T-helper 2 cell treated with Interferon-gamma antibody and Interleukin-4, amounts not matched to agents 5 μg/mL and 100 μg/mL, for 36 hours (primary cell): Measurements from ENCODE around the gene PRKAR1B.

Experiments
- DNase-seq: peaks from one replicate; pipeline ENCODE4 v3.0.0; 2021; ENCODE audit warnings: low spot score
- H3K27ac Mint-ChIP-seq: one replicate; pipeline ENCODE4 v1.8.0; 2021; ENCODE audit warnings: mild to moderate bottlenecking, mixed read lengths
- H3K27me3 Mint-ChIP-seq: one replicate; pipeline ENCODE4 v1.8.0; 2021; ENCODE audit warnings: low read depth, mixed read lengths
- H3K36me3 Mint-ChIP-seq: one replicate; pipeline ENCODE4 v1.8.0; 2021; ENCODE audit warnings: low read depth, mixed read lengths
- H3K4me1 Mint-ChIP-seq: one replicate; pipeline ENCODE4 v1.8.0; 2021; ENCODE audit warnings: low read depth, mixed read lengths
- H3K4me3 Mint-ChIP-seq: one replicate; pipeline ENCODE4 v1.8.0; 2022; ENCODE audit warnings: mild to moderate bottlenecking, moderate library complexity, mixed read lengths
- H3K9me3 Mint-ChIP-seq: one replicate; pipeline ENCODE4 v1.8.0; 2021; ENCODE audit warnings: mixed read lengths

Gene PRKAR1B

GRCh38 chr7:591856-592628, 135.0 kb downstream of the PRKAR1B start:
- H3K9me3 Mint-ChIP-seq, result peaks cover 11% of the 10 kb centered on the region
- H3K27me3 Mint-ChIP-seq, result no peaks in the 10 kb centered on the region
- H3K27ac Mint-ChIP-seq, result no peak overlapping the region
- peaks cover 10% of the 10 kb centered on the region for H3K4me1 Mint-ChIP-seq
- H3K4me3 Mint-ChIP-seq, result no peak overlapping the region
- DNase-seq, result no peak
- H3K36me3 Mint-ChIP-seq, result peaks cover 33% of the 10 kb centered on the region

GRCh38 chr7:590731-591551, 136.1 kb downstream of the PRKAR1B start:
- H3K4me1 Mint-ChIP-seq, result peaks cover 13% of the 10 kb centered on the region
- peaks cover 39% of the 10 kb centered on the region for H3K36me3 Mint-ChIP-seq
- no peaks in the 10 kb centered on the region for H3K27me3 Mint-ChIP-seq
- H3K9me3 Mint-ChIP-seq, result peaks cover 18% of the 10 kb centered on the region
- no peak for DNase-seq
- no peak overlapping the region for H3K27ac Mint-ChIP-seq
- H3K4me3 Mint-ChIP-seq, result no peak overlapping the region

- Mint-ChIP-seq H3K9me3 (peaks cover 24% of the 10 kb centered on the region), H3K27me3 (no peaks in the 10 kb centered on the region), H3K36me3 (peaks cover 39% of the 10 kb centered on the region), H3K4me3 (no peak overlapping the region), H3K4me1 (peaks cover 21% of the 10 kb centered on the region), H3K27ac (no peak overlapping the region)
- DNase-seq, result no peak
Measured at GRCh38 chr7:589781-590575, 137.1 kb downstream of the PRKAR1B start.

- Mint-ChIP-seq H3K4me1 (peaks cover 31% of the 10 kb centered on the region), H3K27ac (no peak overlapping the region), H3K27me3 (no peaks in the 10 kb centered on the region), H3K9me3 (peaks cover 24% of the 10 kb centered on the region), H3K4me3 (no peak overlapping the region), H3K36me3 (peaks cover 52% of the 10 kb centered on the region)
- no peak for DNase-seq
Measured at GRCh38 chr7:587767-588166, 139.3 kb downstream of the PRKAR1B start.

GRCh38 chr7:586494-586893, 140.6 kb downstream of the PRKAR1B start:
- H3K9me3 Mint-ChIP-seq, result peaks cover 24% of the 10 kb centered on the region
- H3K27ac Mint-ChIP-seq, result peak overlapping the region; percentile 98
- peaks cover 31% of the 10 kb centered on the region for H3K4me1 Mint-ChIP-seq
- H3K36me3 Mint-ChIP-seq, result peaks cover 52% of the 10 kb centered on the region
- no peak overlapping the region for H3K4me3 Mint-ChIP-seq
- no peak for DNase-seq
- no peaks in the 10 kb centered on the region for H3K27me3 Mint-ChIP-seq

- H3K36me3 Mint-ChIP-seq, result peaks cover 52% of the 10 kb centered on the region
- no peak for DNase-seq
- H3K27ac Mint-ChIP-seq, result peak overlapping the region; percentile 98
- H3K9me3 Mint-ChIP-seq, result peaks cover 24% of the 10 kb centered on the region
- H3K27me3 Mint-ChIP-seq, result no peaks in the 10 kb centered on the region
- peak overlapping the region; percentile 54 for H3K4me3 Mint-ChIP-seq
- peaks cover 31% of the 10 kb centered on the region for H3K4me1 Mint-ChIP-seq
Measured at GRCh38 chr7:585873-586272, 141.2 kb downstream of the PRKAR1B start.

GRCh38 chr7:585229-585711, 141.8 kb downstream of the PRKAR1B start:
- peaks cover 24% of the 10 kb centered on the region for H3K9me3 Mint-ChIP-seq
- DNase-seq, result peak; percentile 81
- peak overlapping the region; percentile 54 for H3K4me3 Mint-ChIP-seq
- H3K27me3 Mint-ChIP-seq, result no peaks in the 10 kb centered on the region
- H3K36me3 Mint-ChIP-seq, result peaks cover 52% of the 10 kb centered on the region
- H3K4me1 Mint-ChIP-seq, result peaks cover 31% of the 10 kb centered on the region
- peak overlapping the region; percentile 98 for H3K27ac Mint-ChIP-seq

DNA sequence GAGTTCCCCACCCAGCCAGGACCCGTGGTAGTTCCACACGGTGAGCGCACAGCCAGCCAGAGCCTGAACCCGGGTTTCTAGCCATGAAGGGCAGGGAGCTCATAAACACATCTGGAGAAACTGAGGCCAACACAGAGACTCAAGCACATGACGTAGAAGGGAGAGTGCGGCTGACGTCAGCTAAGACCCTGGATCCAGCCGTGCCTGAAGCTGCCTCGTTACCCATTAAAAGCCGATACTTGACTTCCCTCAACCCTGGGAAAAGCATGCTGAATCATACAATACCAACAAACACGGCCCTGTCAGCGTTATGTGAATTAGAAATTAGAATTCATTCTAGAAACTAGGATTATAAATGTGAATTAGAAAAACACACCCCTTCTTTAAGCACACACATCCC, 142.3 kb downstream of the PRKAR1B start:
- H3K4me3 Mint-ChIP-seq, result peak overlapping the region; percentile 92
- DNase-seq, result no peak
- H3K27ac Mint-ChIP-seq, result peak overlapping the region; percentile 98
- H3K27me3 Mint-ChIP-seq, result no peaks in the 10 kb centered on the region
- H3K4me1 Mint-ChIP-seq, result peaks cover 31% of the 10 kb centered on the region
- H3K9me3 Mint-ChIP-seq, result peaks cover 24% of the 10 kb centered on the region
- peaks cover 51% of the 10 kb centered on the region for H3K36me3 Mint-ChIP-seq

GRCh38 chr7:584122-584465, 143.0 kb downstream of the PRKAR1B start:
- peak; percentile 89 for DNase-seq
- H3K9me3 Mint-ChIP-seq, result peaks cover 24% of the 10 kb centered on the region
- peaks cover 48% of the 10 kb centered on the region for H3K36me3 Mint-ChIP-seq
- peaks cover 31% of the 10 kb centered on the region for H3K4me1 Mint-ChIP-seq
- peak overlapping the region; percentile 98 for H3K27ac Mint-ChIP-seq
- no peaks in the 10 kb centered on the region for H3K27me3 Mint-ChIP-seq
- H3K4me3 Mint-ChIP-seq, result peak overlapping the region; percentile 92

- DNase-seq, result no peak
- peaks cover 18% of the 10 kb centered on the region for H3K9me3 Mint-ChIP-seq
- peaks cover 31% of the 10 kb centered on the region for H3K4me1 Mint-ChIP-seq
- H3K36me3 Mint-ChIP-seq, result peaks cover 42% of the 10 kb centered on the region
- H3K4me3 Mint-ChIP-seq, result peak overlapping the region; percentile 92
- H3K27me3 Mint-ChIP-seq, result no peaks in the 10 kb centered on the region
- H3K27ac Mint-ChIP-seq, result peak overlapping the region; percentile 98
Measured at GRCh38 chr7:583410-584121, 143.5 kb downstream of the PRKAR1B start.

DNA sequence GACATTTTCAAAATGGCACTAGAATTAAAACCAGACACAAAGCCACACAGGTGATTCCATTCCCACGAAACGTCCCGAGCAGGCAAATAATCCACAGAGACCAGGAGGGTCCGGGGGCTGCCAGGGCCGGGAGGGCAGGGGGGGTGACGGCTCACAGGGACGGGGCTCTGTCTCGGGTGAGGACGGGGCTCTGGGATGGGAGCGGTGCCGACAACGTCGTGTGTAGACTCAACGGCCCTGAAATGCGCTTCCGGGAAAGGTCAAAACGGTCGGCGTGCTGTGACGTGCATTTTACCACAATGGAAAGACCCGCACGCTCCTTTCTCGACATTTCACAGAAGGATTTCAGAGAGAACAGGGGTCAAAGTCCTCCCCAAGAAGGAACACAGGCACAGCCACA, 144.2 kb downstream of the PRKAR1B start:
- peaks cover 38% of the 10 kb centered on the region for H3K36me3 Mint-ChIP-seq
- H3K4me1 Mint-ChIP-seq, result peaks cover 31% of the 10 kb centered on the region
- peak overlapping the region; percentile 92 for H3K4me3 Mint-ChIP-seq
- H3K27ac Mint-ChIP-seq, result peak overlapping the region; percentile 98
- no peak for DNase-seq
- H3K9me3 Mint-ChIP-seq, result peaks cover 13% of the 10 kb centered on the region
- H3K27me3 Mint-ChIP-seq, result no peaks in the 10 kb centered on the region

DNA sequence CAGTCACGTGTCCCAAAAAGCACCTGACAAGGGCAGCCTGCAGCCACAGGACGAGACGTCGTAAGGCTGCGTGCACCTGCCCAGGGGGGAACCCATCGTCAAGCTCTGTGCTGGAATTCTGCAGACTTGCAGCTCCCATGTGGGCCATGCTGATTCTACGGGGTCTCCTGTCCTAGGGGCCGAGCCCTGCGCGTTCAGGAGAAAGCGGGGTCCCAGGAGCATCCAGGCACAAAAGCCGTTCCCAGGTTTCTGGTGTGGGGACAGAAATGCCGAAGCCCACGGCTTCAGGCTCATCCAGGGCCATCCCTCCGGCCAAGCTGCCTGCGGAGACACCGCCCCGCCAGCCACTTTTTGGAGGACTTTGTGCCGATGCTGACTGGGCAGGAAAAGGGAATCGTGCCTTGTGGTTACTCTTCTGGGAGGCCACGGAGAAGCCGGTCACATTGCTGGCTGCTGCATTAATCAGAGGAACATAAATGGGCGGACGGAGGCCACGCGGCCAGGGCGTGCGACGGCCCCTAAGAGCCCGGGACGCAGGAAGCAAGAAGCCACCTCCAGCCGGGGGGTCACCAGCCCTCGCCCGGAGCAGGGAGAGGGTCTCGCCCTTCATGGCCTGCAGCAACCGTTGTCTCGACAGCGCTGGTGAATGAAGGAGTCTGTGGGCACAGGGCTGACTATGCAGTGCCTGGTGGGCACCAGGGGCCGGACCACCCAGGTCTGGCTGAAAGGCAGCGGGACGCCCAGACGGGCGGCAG, 144.8 kb downstream of the PRKAR1B start:
- Mint-ChIP-seq H3K4me3 (peak overlapping the region; percentile 29), H3K27me3 (no peaks in the 10 kb centered on the region), H3K9me3 (peaks cover 13% of the 10 kb centered on the region), H3K36me3 (peaks cover 34% of the 10 kb centered on the region), H3K27ac (peak overlapping the region; percentile 52), H3K4me1 (peaks cover 31% of the 10 kb centered on the region)
- no peak for DNase-seq

DNA sequence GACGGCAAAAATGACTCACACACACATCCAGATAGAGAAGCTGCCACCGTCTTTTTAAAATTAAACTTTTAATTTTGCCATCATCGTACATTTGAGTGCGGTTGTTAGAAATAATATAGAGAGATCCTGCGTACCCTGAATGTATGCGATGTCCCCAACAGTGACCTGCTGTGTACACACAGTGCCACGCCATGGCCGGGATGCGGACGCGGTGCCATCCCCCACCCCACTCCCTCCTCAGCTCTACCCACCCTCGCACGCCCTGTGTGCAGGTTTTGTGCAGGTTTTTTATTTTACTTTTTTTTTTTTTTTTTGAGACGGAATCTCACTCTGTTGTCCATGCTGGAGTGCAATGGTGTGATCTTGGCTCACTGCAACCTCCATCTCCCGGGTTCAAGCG, 148.7 kb downstream of the PRKAR1B start:
- Mint-ChIP-seq H3K27ac (no peak overlapping the region), H3K27me3 (no peaks in the 10 kb centered on the region), H3K36me3 (peaks cover 9% of the 10 kb centered on the region), H3K9me3 (no peaks in the 10 kb centered on the region), H3K4me1 (peaks cover 4% of the 10 kb centered on the region), H3K4me3 (no peak overlapping the region)
- DNase-seq, result no peak
